ENCODE measurements around the gene PKP3.
"Not testable (repeated sequence)": the region's sequence is repeated elsewhere in the genome, so short reads cannot be mapped to it uniquely, and the experiment has no call there.

Gene PKP3

DNA sequence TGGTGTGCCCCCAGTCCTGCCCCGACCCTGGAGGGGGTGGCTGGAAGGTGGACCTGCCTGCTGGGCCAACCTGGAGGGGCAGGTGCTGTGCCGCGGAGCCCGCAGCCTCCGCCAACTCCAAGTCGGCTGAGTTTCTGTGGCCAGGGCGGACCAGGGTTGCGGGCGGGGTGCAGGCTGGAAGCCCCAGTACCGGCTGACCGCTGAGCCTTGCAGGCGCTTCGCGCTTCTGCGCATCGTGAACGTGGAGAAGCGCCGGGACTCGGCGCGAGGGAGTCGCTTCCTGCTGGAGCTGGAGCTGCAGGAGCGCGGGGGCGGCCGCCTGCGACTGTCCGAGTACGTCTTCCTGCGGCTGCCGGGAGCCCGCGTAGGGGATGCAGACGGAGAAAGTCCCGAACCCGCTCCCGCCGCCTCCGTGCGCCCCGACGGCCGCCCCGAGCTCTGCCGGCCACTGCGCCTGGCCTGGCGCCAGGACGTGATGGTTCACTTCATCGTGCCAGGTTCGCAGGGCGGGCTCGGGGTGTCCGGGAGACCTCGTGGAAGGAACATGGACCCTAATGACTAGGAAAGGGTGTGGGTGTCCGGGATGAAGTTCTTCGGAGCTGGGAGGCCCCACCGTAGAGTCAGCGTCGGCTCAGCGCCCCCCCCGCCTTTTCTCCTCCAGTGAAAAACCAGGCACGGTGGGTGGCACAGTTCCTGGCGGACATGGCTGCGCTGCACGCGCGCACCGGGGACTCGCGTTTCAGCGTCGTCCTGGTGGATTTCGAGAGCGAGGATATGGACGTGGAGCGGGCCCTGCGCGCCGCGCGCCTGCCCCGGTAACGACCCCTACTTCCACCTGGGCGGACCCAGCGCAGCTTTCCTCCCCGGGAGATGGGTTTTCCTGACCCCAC, 14.6 kb upstream of the PKP3 start:
- no peak for DNase-seq

DNA sequence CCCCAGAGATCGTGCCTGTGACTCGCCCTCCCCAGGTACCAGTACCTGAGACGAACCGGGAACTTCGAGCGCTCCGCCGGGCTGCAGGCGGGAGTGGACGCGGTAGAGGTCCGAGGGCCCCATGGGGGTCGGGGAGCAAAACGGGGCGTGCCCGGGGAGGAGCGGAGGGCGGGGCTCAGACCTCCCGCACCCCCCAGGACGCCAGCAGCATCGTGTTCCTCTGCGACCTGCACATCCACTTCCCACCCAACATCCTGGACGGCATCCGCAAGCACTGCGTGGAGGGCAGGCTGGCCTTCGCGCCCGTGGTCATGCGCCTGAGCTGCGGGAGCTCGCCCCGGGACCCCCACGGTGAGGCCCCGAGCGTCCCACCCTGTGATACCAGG, 13.9 kb upstream of the PKP3 start:
- DNase-seq = no peak

DNA sequence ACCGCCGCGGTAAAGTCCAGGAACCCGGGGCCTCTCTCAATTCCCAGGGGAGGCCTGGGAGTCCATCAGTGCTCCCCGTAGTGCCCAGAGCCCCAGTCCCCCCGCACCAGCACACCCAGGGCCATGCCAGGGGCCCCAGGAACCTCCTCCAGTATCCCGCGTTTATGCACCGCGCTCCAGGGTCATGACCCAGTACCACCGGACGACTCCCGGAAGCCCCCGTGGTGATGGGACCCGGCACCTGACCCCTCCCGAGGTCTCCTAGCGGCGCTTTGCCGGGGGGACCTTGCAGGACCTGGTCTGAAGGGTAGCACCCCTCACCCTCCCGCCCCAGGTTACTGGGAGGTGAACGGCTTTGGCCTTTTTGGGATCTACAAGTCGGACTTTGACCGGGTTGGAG, 13.5 kb upstream of the PKP3 start:
- no peak for DNase-seq

DNA sequence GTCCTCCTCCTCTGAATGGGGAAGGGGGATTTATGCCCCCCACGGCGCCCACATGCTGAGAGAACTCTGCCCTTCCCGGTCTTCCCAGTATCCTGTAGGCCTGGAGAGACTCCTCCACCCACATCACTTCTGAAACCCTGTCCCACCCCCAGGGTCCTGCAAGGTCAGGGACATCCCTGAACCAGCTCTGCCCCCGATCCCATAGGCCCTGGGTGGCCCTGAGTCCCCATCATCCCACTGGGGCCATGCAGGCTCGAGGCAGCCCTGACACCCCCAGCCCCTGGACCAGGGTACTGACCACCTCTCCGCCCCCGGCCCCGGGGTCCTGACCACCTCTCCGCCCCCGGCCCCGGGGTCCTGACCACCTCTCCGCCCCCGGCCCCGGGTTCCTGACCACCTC, 13.0 kb upstream of the PKP3 start:
- DNase-seq = no peak

DNA sequence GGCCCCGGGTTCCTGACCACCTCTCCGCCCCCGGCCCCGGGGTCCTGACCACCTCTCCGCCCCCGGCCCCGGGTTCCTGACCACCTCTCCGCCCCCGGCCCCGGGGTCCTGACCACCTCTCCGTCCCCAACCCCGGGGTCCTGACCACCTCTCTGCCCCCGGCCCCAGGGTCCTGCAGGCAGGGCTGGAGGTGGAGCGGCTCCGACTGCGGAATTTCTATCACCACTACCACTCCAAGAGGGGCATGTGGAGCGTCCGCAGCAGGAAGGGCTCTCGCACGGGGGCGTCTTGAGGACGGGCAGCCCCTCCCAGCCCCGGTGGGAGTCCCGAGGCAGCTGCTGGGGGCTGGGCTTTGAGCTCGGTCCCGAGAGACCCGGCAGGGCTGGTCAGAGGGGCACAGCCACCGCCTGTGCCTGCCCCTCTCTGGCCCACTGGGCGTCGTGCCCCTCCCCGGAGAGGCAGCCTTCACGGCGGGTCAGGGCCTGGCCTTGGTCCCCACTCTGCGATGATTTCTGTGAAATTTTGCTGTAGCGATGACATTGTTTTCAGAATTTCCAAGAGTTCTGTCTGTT, 12.4 kb upstream of the PKP3 start:
- no peak for DNase-seq

DNA sequence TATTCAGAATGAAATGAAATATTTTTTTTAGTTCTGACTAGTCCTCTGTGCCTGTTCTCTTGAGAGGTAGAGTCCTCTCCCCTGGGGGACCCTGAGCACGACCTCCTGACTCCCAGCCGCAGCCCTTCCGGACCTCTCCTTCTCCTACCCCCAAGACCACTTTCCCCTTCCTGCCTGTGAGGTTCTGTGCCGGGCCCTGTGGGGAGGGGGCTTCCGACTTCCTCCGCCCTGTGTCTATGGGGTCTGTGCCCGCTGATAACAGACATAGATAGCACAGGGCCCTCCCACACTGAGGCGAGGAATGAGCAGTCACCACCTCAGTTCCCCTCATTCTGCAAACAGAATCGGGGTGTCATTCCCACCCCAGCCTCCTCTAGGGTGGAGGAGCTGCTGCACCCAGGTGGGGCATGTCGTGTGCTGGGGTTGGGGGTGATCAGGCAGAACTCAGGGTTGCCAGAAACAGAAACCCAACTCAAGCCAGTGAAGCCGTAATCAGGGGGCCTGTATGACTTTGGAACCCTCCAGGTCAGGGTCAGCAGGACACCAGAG, 11.9 kb upstream of the PKP3 start:
- DNase-seq = no peak

DNA sequence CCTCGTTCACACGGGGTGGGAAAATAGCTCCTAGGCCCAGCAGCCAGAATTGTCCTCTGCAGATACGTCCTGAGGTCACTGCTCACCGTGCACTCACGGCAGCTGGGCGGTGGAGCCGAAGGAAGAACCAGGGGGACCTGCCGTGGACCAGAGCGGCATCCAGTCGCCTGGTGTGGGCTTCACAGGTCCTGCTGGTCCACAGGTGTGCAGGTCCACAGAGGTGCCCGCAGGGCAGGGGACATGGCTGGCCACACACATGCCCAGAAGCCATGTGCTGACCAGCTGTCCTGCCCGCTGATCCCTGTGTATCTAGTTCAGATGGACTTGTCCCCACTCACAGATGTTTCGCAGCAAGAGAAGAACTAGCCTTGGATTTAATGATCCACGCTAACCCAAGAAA, 10.6 kb upstream of the PKP3 start:
- no peak for DNase-seq

DNA sequence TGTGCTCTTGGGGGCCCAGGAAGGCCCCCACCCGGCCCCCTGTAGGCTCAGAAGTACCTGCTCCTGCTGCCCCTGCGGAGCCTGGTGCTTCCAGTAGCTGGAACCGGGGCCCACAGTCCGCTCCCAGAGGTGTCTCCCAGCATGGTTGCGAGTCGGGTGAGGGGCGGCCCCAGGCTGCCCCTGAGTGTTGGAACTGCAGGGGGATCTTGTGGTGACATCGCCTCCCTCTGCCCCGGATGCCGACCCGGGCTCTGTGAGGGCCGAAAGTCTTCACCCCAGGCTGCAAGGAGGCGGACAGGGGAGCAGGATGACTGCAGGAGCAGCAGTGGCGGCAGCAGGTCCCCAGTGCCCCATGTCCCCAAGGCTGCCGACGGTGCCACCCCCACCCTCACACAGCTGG, 9.5 kb upstream of the PKP3 start:
- no peak for DNase-seq

DNA sequence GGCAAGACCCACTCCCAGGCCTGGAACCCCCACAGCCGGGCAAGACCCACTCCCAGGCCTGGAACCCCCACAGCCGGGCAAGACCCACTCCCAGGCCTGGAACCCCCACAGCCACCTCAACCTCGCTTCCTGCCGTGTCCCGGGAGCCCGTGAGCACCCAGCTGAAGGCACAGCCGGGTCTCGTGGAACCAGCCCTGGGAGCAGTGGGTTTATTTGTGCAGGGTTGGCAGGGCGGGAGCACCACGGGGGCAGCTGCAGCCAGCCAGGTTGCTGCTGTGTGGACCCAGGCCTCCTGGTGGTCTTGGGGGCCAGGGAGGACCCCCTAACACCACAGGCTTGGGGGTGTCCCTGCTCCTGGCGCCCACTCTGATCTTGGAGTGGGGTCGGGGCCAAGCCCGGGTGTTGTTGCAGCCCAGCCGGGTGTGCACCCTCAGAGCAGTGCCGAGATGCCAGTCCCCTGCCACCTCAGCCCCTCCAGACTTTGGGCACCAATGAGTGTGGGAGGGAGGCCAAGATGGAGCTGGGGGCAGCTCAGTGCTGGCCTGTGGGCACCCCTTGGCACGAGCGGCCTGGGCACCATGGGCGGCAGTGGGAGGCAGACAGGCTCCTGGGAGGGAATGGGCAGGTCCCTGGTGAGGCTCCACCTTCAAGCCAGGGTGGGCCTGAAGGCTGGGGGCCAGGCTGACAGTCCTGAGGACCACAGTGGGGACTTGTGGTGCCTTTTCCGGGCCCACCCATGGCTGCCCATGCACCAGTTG, 8.2 kb upstream of the PKP3 start:
- DNase-seq = no peak

DNA sequence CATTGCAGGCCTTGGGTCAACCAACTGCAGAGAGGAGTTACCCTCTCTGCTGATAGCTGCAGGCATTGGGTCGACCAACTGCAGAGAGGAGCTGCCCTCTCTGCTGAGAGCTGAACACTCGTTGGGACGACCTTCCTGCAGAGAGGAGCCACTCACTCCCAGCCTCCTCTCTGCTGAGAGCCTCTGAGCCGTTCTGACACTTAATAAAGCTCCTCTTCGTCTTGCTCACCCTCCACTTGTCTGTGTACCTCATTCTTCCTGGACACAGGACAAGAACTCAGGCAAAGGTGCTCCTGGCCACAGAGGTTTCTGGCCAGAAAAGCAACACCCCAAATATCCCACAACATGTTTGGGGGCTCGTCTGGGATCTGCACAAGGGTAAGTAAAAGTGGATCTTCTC, 7.5 kb upstream of the PKP3 start:
- no peak for DNase-seq

DNA sequence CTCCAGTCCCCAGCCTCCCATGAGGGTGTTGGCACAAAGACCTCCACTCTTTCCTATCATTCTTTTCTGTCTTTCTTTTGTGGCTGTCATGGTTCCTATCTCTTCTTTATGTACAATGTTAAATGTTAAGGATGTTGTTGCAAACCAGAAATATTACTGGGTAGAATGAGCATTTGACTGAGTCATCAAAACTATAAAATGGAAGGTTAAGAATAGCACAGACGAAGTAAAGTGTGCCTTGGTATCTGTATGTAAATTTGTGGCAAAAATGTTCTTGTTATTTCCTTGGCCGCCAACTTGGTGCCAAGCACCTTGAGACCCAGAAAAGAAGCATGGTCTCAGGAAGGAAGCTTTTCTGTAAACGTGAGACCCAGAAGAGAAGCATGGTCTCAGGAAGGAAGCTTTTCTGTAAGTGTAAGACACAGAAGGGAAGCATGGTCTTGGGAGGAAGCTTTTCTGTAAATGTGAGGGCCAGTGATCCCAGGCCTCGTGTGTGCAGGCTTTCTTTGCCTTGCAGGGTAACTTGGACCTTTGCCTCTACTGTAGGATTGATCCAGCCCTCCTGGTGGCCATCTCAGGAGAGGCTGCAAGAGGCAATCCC, 6.7 kb upstream of the PKP3 start:
- DNase-seq = no peak

DNA sequence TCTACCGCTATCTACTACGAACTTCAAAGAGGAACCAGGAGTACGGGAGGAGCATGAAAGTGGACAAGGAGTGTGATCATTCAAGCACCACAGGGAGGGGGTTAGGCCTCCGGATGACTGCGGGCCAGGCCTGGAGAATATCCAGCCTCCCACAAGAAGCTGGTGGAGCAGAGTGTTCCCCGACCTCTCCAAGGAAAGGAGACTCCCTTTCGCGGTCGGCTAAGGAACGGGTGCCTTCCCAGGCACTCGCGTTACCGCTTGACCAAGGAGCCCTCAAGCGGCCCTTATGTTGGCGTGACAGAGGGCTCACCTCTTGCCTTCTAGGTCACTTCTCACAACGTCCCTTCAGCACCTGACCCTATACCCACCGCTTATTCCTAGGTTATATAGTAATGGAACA, 4.6 kb upstream of the PKP3 start:
- DNase-seq = not testable (repeated sequence)

DNA sequence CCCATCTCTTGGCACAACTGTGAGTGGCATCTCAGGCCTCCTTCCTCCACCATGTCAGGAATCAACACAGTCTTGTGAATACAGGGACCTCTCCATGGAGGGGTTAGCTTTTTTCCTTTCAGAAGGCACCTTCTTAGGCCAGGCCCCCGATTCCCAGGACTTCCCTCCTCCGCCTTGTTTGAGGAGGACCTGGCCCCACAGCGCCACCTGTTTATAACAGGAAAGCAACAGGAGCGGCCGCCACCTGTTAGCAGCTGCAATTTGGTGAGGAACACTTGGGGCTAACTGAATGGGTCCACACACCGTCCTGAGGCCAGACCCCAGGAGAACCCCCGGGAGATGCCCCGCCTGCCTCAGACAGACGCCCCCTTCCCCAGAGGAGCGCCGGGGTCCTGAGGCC, 3.8 kb upstream of the PKP3 start:
- no peak for DNase-seq

DNA sequence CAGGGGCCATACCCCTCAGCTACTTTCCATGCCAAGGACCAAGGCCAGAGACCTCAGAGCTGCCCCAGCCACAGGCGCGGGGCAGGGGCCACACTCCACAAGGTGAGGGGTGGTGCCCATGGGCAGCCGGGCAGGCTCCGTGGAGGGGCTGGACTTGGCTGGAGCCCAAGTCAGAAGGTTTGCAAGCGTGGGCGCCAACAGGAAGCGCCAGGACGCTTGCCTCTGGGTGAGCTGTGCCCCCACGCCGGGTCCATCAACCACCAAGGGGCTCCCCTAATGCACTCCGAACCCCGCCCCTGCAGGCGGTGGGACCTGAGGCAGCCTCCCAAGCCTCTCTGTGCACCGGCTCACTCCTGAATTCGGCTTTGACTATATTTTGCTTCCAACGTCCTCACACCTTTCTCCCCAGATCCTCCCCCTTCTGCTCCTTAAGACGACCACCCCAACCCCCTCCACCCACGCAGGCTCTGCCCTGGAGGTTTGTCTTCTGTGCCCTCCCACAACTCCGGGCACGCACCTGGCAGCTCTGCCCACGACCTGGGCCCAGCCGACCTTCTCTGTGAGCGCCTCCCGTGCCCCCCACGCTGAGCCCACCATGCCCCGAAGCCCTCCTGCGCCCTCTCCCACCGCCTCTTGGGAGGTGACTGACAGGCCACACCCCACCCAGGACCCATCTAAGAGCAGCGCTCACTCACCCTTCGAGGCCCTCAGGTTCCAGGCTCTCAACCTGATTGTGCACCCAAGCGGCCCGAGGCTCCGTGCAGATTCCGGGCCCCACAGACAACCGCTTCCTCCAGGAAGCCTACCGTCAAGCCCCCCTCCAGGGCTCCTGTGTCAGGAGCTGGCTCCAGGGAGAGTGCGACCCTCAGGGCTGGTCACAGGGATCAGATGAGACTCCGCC, 2.6 kb upstream of the PKP3 start:
- DNase-seq = no peak

DNA sequence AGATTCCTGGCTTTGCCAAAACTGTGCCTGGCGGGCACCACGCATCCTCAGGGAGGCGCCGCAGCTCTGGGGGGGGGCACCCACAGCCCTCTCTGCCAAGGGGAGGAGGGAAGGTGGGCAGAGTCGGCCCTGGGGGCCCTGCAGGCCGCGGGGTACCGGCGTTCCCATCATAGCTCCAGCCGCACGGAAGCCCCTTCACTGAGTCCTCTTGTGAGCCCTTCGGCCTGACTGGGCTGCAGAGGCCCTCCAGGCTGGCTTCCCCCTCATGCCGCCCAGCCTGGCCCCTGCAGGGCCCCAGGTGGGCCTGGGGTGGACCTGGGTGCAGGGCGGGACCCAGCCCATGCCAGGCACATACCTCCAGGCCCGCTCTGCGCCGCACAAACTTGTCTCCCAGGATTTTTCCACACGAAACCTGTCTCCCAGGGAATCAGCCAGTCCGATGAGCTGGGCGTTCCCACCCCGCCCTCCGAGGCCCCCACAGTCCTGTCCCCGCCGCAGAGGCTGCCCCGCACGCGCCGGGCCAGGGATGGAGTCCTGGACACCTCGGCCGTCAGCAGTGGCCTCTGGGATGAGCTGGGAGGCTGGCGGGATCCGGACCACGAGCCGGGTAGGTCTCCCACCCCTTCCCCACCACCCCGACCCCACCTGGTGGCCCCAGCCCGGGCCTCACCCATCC, 1.8 kb upstream of the PKP3 start:
- no peak for DNase-seq

DNA sequence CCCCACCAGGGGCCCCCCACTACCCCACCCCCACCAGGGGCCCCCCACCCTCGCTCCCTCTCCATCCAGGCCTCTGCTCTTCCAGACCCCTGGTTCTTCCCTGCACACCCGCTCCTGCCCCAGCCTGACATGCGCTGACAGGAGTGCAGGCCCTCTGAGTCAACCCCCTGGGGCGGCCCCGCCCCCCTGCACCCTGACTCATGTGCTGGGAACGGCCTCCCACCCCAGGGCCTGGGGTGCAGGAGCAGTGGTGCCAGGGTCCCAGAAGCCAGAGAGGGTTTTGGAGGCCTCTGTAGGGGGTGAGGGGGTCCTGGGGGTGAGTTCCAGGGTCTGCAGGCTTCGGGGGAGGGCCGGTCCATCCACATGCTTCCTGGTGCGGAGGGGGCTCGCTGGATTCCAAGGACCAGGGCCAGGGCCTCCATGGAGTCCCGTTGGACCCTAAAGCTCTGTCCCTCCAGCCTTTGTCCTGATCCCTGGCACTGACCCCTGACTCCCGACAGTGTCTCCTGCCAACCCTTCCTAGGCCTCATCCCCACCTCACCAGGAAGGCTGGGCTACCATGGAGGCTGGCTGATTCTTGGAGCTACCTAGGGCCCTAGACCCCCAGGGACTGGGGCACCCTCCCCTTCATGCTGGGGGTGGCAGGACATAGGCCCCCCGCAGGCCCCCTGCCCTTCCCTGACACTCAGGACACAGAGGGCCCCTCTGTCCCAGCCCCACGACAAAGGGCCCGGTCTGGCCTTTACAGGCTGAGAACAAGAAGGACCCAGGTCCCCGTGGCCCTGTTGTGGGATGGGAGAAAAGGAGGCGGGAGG, 583 bp upstream of the PKP3 start:
- peak; percentile 58 for DNase-seq

DNA sequence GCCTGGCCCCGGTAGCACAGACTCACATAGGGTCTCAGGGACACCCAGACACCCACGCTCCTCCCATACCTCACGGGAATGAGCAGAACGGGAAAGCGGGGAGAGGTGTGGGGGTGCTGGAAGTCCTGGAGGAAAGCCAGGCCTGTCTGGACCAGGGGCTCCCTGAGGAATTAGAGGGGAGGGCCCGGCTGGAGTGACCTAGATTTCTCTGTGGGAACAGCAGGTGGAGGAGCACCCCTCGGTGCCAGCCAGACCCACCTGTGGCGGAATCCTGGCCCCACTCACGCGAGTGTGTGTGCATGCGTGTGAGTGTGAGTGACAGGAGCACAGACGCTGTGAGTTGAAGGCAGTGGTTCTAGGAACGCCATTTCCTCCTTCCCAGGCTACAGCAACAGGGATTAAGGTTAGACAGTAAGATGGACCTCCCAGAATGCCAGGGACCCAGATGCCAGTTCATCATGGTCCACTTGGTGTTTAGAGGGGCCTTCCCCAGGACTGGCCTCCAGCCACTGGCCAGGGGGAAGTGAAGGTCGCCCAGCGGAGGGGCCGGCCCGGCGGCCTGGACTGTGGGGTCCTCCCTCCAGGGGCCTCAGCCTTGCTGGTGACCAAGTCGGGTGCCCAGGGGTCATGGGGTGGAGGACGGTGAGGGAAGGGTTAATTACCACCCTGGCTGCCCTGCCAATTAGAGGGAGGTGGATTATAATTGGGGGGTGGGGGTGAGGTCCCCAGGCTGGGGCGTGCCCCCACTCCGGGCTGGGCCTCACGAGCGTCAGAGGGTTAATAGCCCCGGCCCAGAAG, 1.0 kb downstream of the PKP3 start:
- no peak for DNase-seq

DNA sequence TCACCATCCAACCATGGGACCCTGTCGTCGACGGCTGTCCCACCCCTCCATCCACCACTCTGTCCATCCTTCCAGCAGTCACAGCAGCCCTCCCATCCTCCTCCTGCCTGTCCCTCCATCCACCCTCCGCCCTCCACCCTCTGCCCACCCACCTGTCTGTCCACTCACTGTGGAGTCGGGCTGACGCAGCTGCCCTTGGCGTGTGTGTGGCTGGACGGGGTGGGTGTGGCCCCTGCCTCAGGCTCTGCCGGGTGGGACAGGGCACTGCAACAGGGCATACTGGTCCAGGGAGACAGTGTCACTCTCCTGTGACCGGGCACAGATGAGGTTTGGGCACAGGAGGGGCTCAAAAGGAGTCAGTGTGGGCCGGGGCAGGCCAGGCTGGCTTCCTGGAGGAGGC, 1.9 kb downstream of the PKP3 start:
- no peak for DNase-seq

DNA sequence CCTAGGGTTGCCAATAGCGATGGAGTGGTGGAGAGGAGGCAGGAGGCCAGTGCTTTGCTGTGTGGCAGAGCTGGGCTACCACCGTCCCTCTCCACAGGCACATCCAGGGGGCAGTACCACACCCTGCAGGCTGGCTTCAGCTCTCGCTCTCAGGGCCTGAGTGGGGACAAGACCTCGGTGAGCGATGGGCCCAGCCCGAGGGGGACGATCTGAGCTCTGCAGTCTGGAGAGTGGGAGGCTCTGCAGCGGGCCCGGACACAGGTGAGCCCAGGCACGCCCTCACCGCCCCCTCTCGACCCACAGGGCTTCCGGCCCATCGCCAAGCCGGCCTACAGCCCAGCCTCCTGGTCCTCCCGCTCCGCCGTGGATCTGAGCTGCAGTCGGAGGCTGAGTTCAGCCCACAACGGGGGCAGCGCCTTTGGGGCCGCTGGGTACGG, 2.5 kb downstream of the PKP3 start:
- DNase-seq = no peak

Data from activated CD4-positive, alpha-beta T cell treated with anti-CD3 and anti-CD28 coated beads for 48 hours (primary cell).